ENCODE measurements around the gene TMEM245. TPM values are rescaled to one million over a fixed set of nuclear protein-coding genes. Genes with fewer than 3 reads are reported as not detected.

The TMEM245 gene
- total RNA-seq, 4 donors from 2014 or later: 222 to 549 (median 318) TPM

GRCh38 chr9:109159583-109159982, 39.8 kb upstream of the TMEM245 start:
- Histone ChIP-seq H3K27me3 (no peaks in the 10 kb centered on the region), H3K4me1 (no peaks in the 10 kb centered on the region), H3K4me3 (replicated peaks in 1 of 3) (no peak overlapping the region), H3K9me3 (no peaks in the 10 kb centered on the region), H3K36me3 (no peaks in the 10 kb centered on the region), H3K27ac (no peak overlapping the region)
- intact Hi-C loops (cut with DNase I): no loop called here
- TF ChIP-seq CTCF (IDR thresholded peaks at IDR 0.05) (no peak), POLR2A (IDR thresholded peaks at IDR 0.05) (no peak)
- WGBS, 2 donors: 94 to 95% methylated on average over 4 of the region's 4 CpGs
- DNase-seq: no peak

- intact Hi-C loops (cut with DNase I): no loop called here
- no peak for TF ChIP-seq CTCF (IDR thresholded peaks at IDR 0.05)
- TF ChIP-seq POLR2A (IDR thresholded peaks at IDR 0.05): no peak
- no peaks in the 10 kb centered on the region for H3K9me3 ChIP-seq
- H3K27me3 ChIP-seq: no peaks in the 10 kb centered on the region
- H3K4me1 ChIP-seq: no peaks in the 10 kb centered on the region
- DNase-seq: no peak
- H3K4me3 ChIP-seq (replicated peaks in 1 of 3): no peak overlapping the region
- no peak overlapping the region for H3K27ac ChIP-seq
- H3K36me3 ChIP-seq: no peaks in the 10 kb centered on the region
These were observed 38.9 kb upstream of the TMEM245 start for GRCh38 chr9:109158651-109159050.

- H3K36me3 ChIP-seq: no peaks in the 10 kb centered on the region
- H3K9me3 ChIP-seq: no peaks in the 10 kb centered on the region
- H3K27ac ChIP-seq: no peak overlapping the region
- no peak for DNase-seq
- TF ChIP-seq POLR2A (IDR thresholded peaks at IDR 0.05) (no peak), CTCF (IDR thresholded peaks at IDR 0.05) (no peak)
- H3K4me1 ChIP-seq: no peaks in the 10 kb centered on the region
- intact Hi-C loops (cut with DNase I): no loop called here
- H3K27me3 ChIP-seq: no peaks in the 10 kb centered on the region
- no peak overlapping the region for H3K4me3 ChIP-seq (replicated peaks in 1 of 3)
- 83 to 86% methylated on average over 8 of the region's 8 CpGs for WGBS, 2 donors
These were observed 37.0 kb upstream of the TMEM245 start for GRCh38 chr9:109156708-109157107.

GRCh38 chr9:109150925-109151545, 31.3 kb upstream of the TMEM245 start:
- intact Hi-C loops (cut with DNase I): no loop called here
- Histone ChIP-seq H3K27me3 (no peaks in the 10 kb centered on the region), H3K27ac (no peak overlapping the region), H3K4me3 (replicated peaks in 1 of 3) (no peak overlapping the region), H3K4me1 (no peaks in the 10 kb centered on the region), H3K36me3 (no peaks in the 10 kb centered on the region), H3K9me3 (no peaks in the 10 kb centered on the region)
- 92 to 93% methylated on average over 3 of the region's 3 CpGs for WGBS, 2 donors
- no peak for TF ChIP-seq POLR2A (IDR thresholded peaks at IDR 0.05)
- TF ChIP-seq CTCF (IDR thresholded peaks at IDR 0.05): no peak
- DNase-seq: no peak

- DNase-seq: no peak
- 90 to 95% methylated on average over 4 of the region's 4 CpGs for WGBS, 2 donors
- Histone ChIP-seq H3K27me3 (no peaks in the 10 kb centered on the region), H3K36me3 (no peaks in the 10 kb centered on the region), H3K9me3 (no peaks in the 10 kb centered on the region), H3K4me3 (replicated peaks in 1 of 3) (no peak overlapping the region), H3K4me1 (no peaks in the 10 kb centered on the region), H3K27ac (no peak overlapping the region)
- TF ChIP-seq CTCF (IDR thresholded peaks at IDR 0.05) (no peak), POLR2A (IDR thresholded peaks at IDR 0.05) (no peak)
- intact Hi-C loops (cut with DNase I): no loop called here
These were observed 30.0 kb upstream of the TMEM245 start for GRCh38 chr9:109149722-109150121.
